Activated CD4-positive, alpha-beta T cell treated with anti-CD3 and anti-CD28 coated beads for 36 hours (primary cell): ENCODE results near the gene SAMSN1. TPM values are rescaled to one million over a fixed set of nuclear protein-coding genes. Genes with fewer than 3 reads are reported as not detected.

Experiments used
- ATAC-seq: fragments of 200-7000 bp; cut with Tn5 transposase; one replicate; pipeline ENCODE4 v1.10.0; 2021; ENCODE audit warnings: mild to moderate bottlenecking, moderate library complexity
- CTCF ChIA-PET: fragments of 350-600 bp; sonication (Branson Sonifier 250); formaldehyde crosslinking; loops from one replicate; lab custom pipeline; 2021; ENCODE audit warnings: antibody characterized with exemption; lab: Charles Lee
- POLR2A ChIA-PET: fragments of 350-600 bp; sonication (Branson Sonifier 250); formaldehyde crosslinking; loops from one replicate; lab custom pipeline; 2021; ENCODE audit warnings: antibody characterized with exemption, inconsistent platforms; lab: Charles Lee
- DNase-seq: peaks from one replicate; pipeline ENCODE4 v3.0.0-alpha.2; 2020
- H3K27ac Mint-ChIP-seq: one replicate; pipeline ENCODE4 v1.8.0; 2021; ENCODE audit warnings: mixed read lengths
- H3K27me3 Mint-ChIP-seq: one replicate; pipeline ENCODE4 v1.8.0; 2021; ENCODE audit warnings: mixed read lengths
- H3K36me3 Mint-ChIP-seq: one replicate; pipeline ENCODE4 v1.8.0; 2021; ENCODE audit warnings: low read depth, mixed read lengths
- H3K4me1 Mint-ChIP-seq: one replicate; pipeline ENCODE4 v1.8.0; 2021; ENCODE audit warnings: mixed read lengths
- H3K4me3 Mint-ChIP-seq: one replicate; pipeline ENCODE4 v1.8.0; 2021; ENCODE audit warnings: mild to moderate bottlenecking, moderate library complexity, mixed read lengths
- H3K9me3 Mint-ChIP-seq: one replicate; pipeline ENCODE4 v1.8.0; 2021; ENCODE audit warnings: low read depth, mixed read lengths
- intact Hi-C, 2 experiments: fragments of 100-400 bp; cut with DNase I in 1 of 2; cut with micrococcal nuclease in 1 of 2; formaldehyde crosslinking; loops; one replicate each; pipeline versions ENCODE4 v1.14.2 to v1.15.1; 2022 to 2024; cut with DNase I, micrococcal nuclease
- total RNA-seq, 2 experiments: library from RNA; stranded (reverse); gene quantifications; one replicate each; pipeline ENCODE4 v1.2.3, GENCODE V29; 2021

The SAMSN1 gene
- total RNA-seq, 2 experiments from 2014 or later, result 39.8 to 43.5 TPM

DNA sequence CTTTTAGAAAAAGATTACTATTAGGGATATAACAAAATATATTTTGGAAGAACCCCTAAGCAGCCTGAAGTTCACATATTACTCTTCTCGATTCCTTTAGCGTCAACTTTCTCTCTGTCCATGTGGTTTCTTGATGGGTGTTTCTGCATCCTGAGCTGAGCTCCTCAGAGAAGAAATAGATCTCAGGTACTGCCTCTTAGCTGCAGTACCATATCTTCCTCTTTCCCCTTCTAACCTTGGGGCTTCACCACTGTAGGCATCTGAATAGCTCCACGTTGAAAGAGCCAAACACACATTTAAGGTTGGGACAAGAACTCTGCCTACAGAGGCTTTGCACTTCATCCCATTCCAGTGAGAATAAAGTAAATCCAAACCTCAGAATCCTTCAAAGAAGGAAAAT lies 59.2 kb downstream of the SAMSN1 start:
- peaks cover 63% of the 10 kb centered on the region for H3K4me1 Mint-ChIP-seq
- peak overlapping the region; percentile 34 for H3K27ac Mint-ChIP-seq
- no peak overlapping the region for H3K4me3 Mint-ChIP-seq
- H3K36me3 Mint-ChIP-seq, result peaks cover 46% of the 10 kb centered on the region
- no peak for ATAC-seq
- intact Hi-C loops, result loop anchor here (2.0 to 10.0 kb wide), 5 partner anchors 32 to 102 kb away; partner anchors contain the start of gene HSPA13 (in 1 of the 2)
- DNase-seq, result no peak
- ChIA-PET POLR2A (no interaction called here), CTCF (no interaction called here)
- no peaks in the 10 kb centered on the region for H3K27me3 Mint-ChIP-seq
- H3K9me3 Mint-ChIP-seq, result no peaks in the 10 kb centered on the region

GRCh38 chr21:14484188-14485009 lies 61.7 kb downstream of the SAMSN1 start:
- POLR2A ChIA-PET, result no interaction called here
- Mint-ChIP-seq H3K27me3 (no peaks in the 10 kb centered on the region), H3K4me3 (no peak overlapping the region), H3K9me3 (no peaks in the 10 kb centered on the region), H3K36me3 (peaks cover 36% of the 10 kb centered on the region), H3K27ac (peak overlapping the region; percentile 15), H3K4me1 (peaks cover 67% of the 10 kb centered on the region)
- DNase-seq, result no peak
- intact Hi-C loops, result loop anchor here in 1 of 2 experiments (5.0 to 10.0 kb wide), 2 partner anchors 38 to 100 kb away; partner anchors contain the start of gene HSPA13
- ATAC-seq, result no peak
- CTCF ChIA-PET, result no interaction called here

- ATAC-seq (no peak), DNase-seq (no peak)
- intact Hi-C loops, result loop anchor here in 1 of 2 experiments (2.0 to 10.0 kb wide), 2 partner anchors 22 to 98 kb away; partner anchors contain the start of gene HSPA13
- Mint-ChIP-seq H3K27me3 (no peaks in the 10 kb centered on the region), H3K9me3 (no peaks in the 10 kb centered on the region), H3K27ac (peak overlapping the region; percentile 75), H3K4me3 (no peak overlapping the region), H3K4me1 (peaks cover 60% of the 10 kb centered on the region), H3K36me3 (peaks cover 29% of the 10 kb centered on the region)
- ChIA-PET CTCF (no interaction called here), POLR2A (no interaction called here)
Measured at GRCh38 chr21:14483296-14483695, 62.8 kb downstream of the SAMSN1 start.

GRCh38 chr21:14482165-14482564 lies 64.0 kb downstream of the SAMSN1 start:
- Mint-ChIP-seq H3K4me3 (peak overlapping the region; percentile 42), H3K4me1 (peaks cover 51% of the 10 kb centered on the region), H3K27ac (peak overlapping the region; percentile 90), H3K27me3 (no peaks in the 10 kb centered on the region), H3K36me3 (peaks cover 27% of the 10 kb centered on the region), H3K9me3 (no peaks in the 10 kb centered on the region)
- intact Hi-C loops, result loop anchor here in 1 of 2 experiments (2.0 to 10.0 kb wide), 2 partner anchors 21 to 97 kb away; partner anchors contain the start of gene HSPA13
- ATAC-seq (peak; percentile 79), DNase-seq (peak; percentile 21)
- POLR2A ChIA-PET, result interaction anchor here (0.6 to 1.0 kb wide), 2 partner anchors 100 to 281 kb away, joined by 3 read pairs; no protein-coding TSS in a partner anchor
- CTCF ChIA-PET, result interaction anchor here (0.5 to 1.1 kb wide), 2 partner anchors 44 to 348 kb away, joined by 3 to 6 read pairs; no protein-coding TSS in a partner anchor

GRCh38 chr21:14480411-14481031 lies 65.6 kb downstream of the SAMSN1 start:
- no peak for DNase-seq
- no peak for ATAC-seq
- H3K9me3 Mint-ChIP-seq, result no peaks in the 10 kb centered on the region
- ChIA-PET POLR2A (no interaction called here), CTCF (interaction anchor here (1.2 to 1.9 kb wide), 3 partner anchors 12 to 257 kb away, joined by 3 to 5 read pairs (median 4); no protein-coding TSS in a partner anchor)
- no peaks in the 10 kb centered on the region for H3K27me3 Mint-ChIP-seq
- H3K36me3 Mint-ChIP-seq, result peaks cover 21% of the 10 kb centered on the region
- peaks cover 39% of the 10 kb centered on the region for H3K4me1 Mint-ChIP-seq
- intact Hi-C loops, result loop anchor here in 1 of 2 experiments (2.0 to 10.0 kb wide), 2 partner anchors 28 to 96 kb away; partner anchors contain the start of gene HSPA13
- no peak overlapping the region for H3K4me3 Mint-ChIP-seq
- peak overlapping the region; percentile 47 for H3K27ac Mint-ChIP-seq

DNA sequence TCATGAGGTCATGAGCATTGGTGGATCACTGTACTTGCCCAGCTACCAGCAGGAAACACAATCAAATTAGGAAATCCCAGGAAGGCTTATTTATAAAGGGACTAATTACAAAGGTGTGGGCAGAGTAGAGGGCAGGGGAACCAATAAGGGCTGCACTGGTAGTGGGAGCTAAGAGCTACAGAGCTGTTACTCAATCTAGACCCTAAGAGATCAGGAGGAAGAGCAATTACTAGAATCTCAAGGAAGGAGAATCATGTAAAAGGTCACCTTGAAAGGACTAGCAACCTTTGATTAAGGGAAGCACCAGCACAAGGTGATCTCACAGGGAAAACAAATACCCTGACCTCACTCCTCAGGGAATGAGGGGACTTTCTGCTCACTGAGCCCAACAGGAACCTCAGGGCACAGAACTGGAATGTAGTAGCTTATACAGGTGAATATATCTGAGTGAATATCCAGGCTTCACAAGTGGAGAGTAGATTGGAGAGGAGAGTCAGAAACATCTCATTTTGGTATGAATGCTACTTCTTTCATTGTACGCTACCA lies 66.8 kb downstream of the SAMSN1 start:
- Mint-ChIP-seq H3K27ac (no peak overlapping the region), H3K4me1 (peaks cover 34% of the 10 kb centered on the region), H3K4me3 (no peak overlapping the region), H3K9me3 (no peaks in the 10 kb centered on the region), H3K27me3 (no peaks in the 10 kb centered on the region), H3K36me3 (peaks cover 12% of the 10 kb centered on the region)
- no peak for DNase-seq
- ChIA-PET CTCF (interaction anchor here (0.8 kb wide), 1 partner anchor 259 kb away, joined by 3 read pairs; no protein-coding TSS in a partner anchor), POLR2A (no interaction called here)
- ATAC-seq, result no peak
- intact Hi-C loops, result no loop called here

- Mint-ChIP-seq H3K36me3 (no peaks in the 10 kb centered on the region), H3K4me3 (no peak overlapping the region), H3K9me3 (no peaks in the 10 kb centered on the region), H3K4me1 (peaks cover 24% of the 10 kb centered on the region), H3K27ac (no peak overlapping the region), H3K27me3 (no peaks in the 10 kb centered on the region)
- ChIA-PET POLR2A (no interaction called here), CTCF (interaction anchor here (1.2 to 2.2 kb wide), 2 partner anchors 11 to 54 kb away, joined by 3 to 5 read pairs; no protein-coding TSS in a partner anchor)
- ATAC-seq (no peak), DNase-seq (no peak)
- intact Hi-C loops, result no loop called here
Measured at GRCh38 chr21:14477841-14478240, 68.3 kb downstream of the SAMSN1 start.

DNA sequence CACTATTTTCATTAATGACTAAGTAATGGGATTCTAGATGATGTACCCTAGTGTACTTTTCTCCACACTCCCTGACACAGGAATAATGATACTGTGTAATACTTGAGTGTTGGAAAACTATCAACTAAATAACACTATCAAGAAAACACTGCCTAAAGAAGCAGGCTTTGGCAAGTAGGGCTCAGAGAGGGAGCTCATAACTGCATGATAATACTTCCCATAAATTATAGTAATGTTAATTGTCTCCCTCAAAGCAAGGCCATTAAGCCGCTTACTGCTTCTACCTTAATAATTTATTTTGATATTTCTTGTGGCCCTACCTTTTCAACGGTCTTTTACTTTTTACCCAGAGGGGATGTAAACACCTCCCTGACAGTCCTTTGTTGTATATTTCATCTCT lies 69.0 kb downstream of the SAMSN1 start:
- Mint-ChIP-seq H3K4me1 (peaks cover 19% of the 10 kb centered on the region), H3K27me3 (no peaks in the 10 kb centered on the region), H3K9me3 (no peaks in the 10 kb centered on the region), H3K4me3 (no peak overlapping the region), H3K27ac (no peak overlapping the region), H3K36me3 (no peaks in the 10 kb centered on the region)
- ChIA-PET CTCF (interaction anchor here (1.2 to 2.2 kb wide), 2 partner anchors 10 to 55 kb away, joined by 3 to 5 read pairs; no protein-coding TSS in a partner anchor), POLR2A (no interaction called here)
- intact Hi-C loops, result no loop called here
- ATAC-seq (no peak), DNase-seq (no peak)

DNA sequence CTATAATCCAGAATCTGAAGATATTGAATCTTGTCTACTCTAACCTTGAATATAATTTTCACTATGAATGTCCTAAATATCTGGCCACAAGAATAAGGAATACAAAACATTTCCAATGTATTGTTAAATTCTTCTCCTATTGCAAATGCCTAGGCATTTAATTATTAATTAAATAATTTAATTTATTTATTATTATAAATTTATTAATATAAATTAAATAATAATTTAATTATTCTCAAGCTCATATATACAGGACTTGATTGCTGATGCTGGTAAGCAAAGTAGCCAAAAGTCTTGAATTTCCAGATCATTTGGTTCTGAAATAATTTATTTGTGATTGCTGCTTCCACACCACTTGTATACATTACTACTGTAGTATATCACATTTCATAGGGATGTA lies 71.1 kb downstream of the SAMSN1 start:
- intact Hi-C loops, result no loop called here
- ATAC-seq (no peak), DNase-seq (no peak)
- CTCF ChIA-PET, result no interaction called here
- Mint-ChIP-seq H3K4me3 (no peak overlapping the region), H3K27me3 (no peaks in the 10 kb centered on the region), H3K27ac (no peak overlapping the region), H3K4me1 (peaks cover 2% of the 10 kb centered on the region), H3K36me3 (no peaks in the 10 kb centered on the region), H3K9me3 (no peaks in the 10 kb centered on the region)
- POLR2A ChIA-PET, result no interaction called here

- ChIA-PET POLR2A (no interaction called here), CTCF (no interaction called here)
- no peaks in the 10 kb centered on the region for H3K4me1 Mint-ChIP-seq
- no peaks in the 10 kb centered on the region for H3K9me3 Mint-ChIP-seq
- ATAC-seq (no peak), DNase-seq (no peak)
- intact Hi-C loops, result no loop called here
- no peaks in the 10 kb centered on the region for H3K36me3 Mint-ChIP-seq
- H3K4me3 Mint-ChIP-seq, result no peak overlapping the region
- no peaks in the 10 kb centered on the region for H3K27me3 Mint-ChIP-seq
- H3K27ac Mint-ChIP-seq, result no peak overlapping the region
Measured at GRCh38 chr21:14469641-14470040, 76.5 kb downstream of the SAMSN1 start.

DNA sequence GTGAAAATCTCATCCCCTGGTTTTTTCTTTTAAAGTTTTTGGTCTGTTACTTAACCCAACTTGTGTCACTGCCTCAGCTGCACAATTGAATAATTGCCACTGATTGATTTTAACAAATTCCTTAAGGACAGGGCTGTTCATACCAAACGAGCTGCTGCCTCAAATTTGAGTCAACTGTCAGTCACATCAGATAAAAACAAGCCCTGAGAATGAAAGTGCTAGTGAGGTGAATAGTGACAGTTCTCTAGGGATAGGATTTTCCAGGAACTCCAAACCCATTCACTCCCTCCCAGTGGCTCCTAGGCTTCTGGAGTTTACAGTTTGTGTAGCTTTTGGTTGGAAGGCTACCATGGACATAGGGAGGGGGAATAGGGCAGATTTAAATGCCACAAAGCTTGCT lies 79.4 kb downstream of the SAMSN1 start:
- Mint-ChIP-seq H3K27me3 (no peaks in the 10 kb centered on the region), H3K9me3 (no peaks in the 10 kb centered on the region), H3K4me3 (no peak overlapping the region), H3K4me1 (peaks cover 4% of the 10 kb centered on the region), H3K27ac (no peak overlapping the region), H3K36me3 (no peaks in the 10 kb centered on the region)
- ChIA-PET POLR2A (interaction anchor here (0.6 kb wide), 1 partner anchor 547 kb away, joined by 4 read pairs; no protein-coding TSS in a partner anchor), CTCF (interaction anchor here (0.9 to 1.5 kb wide), 3 partner anchors 10 to 14 kb away, joined by 3 to 5 read pairs (median 4); no protein-coding TSS in a partner anchor)
- intact Hi-C loops, result no loop called here
- ATAC-seq, result no peak
- no peak for DNase-seq
